NCI-H1092 treated with DMSO at 0.1 percent for 48 hours (cell line): Measurements from ENCODE around the gene TDO2.
"Not testable (repeated sequence)": the region's sequence is repeated elsewhere in the genome, so short reads cannot be mapped to it uniquely, and the experiment has no call there.

Experiments
- DNase-seq: peaks from one replicate; lab custom pipeline; 2025; lab: John Stamatoyannopoulos, UW

TDO2 gene

DNA sequence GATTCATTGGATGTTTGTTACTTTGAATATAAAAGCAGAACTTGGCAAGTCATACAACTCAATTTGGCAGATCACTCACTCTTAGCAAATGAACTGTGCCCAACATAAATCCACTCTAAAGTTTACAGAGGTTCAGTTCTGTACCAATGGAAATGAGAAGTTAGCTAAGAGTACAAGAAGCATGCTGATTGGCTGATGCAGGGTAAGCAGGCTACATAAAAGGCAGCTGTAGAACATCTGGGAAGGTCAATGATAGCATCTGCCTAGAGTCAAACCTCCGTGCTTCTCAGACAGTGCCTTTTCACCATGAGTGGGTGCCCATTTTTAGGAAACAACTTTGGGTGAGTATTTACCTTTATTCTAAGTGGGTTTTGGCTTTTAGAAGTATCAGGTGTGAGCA lies at the start of gene TDO2:
Gene TDO2, plus strand, starts transcription at position 244 of the 400 bp plus-strand sequence. Its CDS starts 63 bp downstream, at position 307.
- no peak for DNase-seq

DNA sequence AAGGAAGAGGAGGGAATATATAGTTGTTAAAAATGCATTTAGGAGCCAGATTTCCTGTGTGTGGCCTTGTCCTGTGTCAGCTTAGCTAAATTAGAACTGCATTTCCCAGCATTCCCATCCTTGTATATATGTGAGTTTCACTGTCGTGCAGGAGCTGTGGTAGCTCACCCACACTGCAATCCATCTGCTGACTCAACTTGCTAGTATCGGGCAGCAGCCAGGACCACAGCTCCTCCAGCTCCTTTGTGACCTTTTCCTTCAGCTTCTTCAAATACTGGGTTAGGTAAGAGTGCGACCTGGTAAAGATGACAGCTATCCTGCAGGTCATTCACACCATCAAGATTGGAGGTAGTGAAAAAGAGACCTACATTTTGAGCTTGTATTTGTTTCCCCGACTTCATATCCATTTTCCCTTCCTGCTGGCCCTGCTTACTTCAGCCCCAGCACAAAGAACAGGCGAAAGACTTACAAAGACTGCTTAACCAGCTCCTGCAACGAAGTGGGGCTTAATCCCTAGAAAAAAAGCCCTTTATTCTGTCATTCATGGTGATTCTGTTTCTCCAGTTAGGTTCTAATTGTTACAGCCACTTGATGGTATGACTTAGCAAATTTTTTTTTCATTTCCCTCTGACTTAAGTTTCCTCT lies 48.8 kb upstream of the TDO2 start:
- DNase-seq: no peak

- no peak for DNase-seq
Observed at GRCh38 chr4:155855897-155856296, 47.6 kb upstream of the TDO2 start.

DNA sequence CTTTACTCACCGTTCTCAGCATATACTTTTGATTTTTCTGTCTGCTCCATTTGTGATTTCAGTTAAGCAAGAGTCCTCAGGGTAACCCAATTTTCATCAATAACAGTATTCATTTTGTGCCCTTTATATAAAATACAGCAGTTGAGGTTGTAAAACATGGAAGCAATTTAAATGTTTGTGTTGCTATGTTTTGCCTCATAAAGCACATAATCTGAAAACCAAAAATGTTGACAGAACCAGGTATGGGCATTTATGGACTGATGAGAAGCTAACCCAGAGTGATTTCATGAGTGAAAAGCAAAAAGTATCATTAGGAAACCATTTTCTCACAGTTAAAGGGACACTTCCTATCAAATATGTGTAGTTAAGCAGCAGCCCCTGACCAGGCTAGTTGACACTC lies 37.3 kb upstream of the TDO2 start, which contains the start of gene ASIC5:
Gene ASIC5, minus strand, starts transcription at position 101 of the 400 bp plus-strand sequence. Its CDS starts 51 bp downstream, at position 50.
- DNase-seq: no peak

- no peak for DNase-seq
Observed at GRCh38 chr4:155875878-155876277, 27.6 kb upstream of the TDO2 start.

GRCh38 chr4:155877971-155878370 lies 25.5 kb upstream of the TDO2 start:
- no peak for DNase-seq

- no peak for DNase-seq
Observed at GRCh38 chr4:155878611-155879010, 24.9 kb upstream of the TDO2 start.

DNA sequence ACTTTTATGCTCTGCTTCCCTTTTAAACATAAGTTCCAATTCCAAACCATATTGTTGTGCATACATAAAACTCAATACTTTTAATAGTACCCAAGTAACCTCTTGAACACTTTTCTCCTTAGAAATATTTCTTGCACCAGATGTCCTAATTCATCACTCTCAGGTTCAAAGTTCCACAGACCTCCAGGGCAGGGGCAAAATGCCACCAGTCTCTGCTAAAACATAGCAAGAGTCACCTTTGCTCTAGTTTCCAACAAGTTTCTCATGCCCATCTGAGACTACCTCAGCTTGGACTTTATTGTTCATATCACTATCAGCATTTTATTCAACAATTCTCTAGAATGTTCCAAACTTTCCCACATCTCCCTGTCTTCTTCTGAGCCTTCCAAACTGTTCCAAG lies 23.7 kb upstream of the TDO2 start:
- DNase-seq: no peak

DNA sequence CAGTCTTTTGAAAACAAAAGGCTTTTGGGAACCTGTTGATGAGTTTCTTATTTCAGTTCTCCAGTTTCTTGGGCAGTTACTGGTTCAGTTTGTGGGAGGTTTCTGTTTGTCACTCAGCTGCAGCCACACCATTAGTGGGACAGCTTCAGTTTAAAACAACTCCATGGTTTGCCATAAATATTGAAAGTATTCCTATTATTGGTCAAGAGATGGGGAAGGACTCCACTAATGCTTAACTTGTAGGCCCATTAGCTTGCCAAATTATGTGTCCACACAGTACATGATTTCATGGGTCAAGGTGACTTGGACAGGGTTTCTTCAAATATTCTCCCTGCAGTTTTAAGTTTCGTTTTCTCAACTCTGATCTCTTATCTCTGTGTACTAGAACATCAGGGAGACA lies 21.9 kb upstream of the TDO2 start:
- no peak for DNase-seq

- DNase-seq: no peak
Observed at GRCh38 chr4:155883895-155884294, 19.6 kb upstream of the TDO2 start.

GRCh38 chr4:155885666-155886065 lies 17.8 kb upstream of the TDO2 start:
- no peak for DNase-seq

- no peak for DNase-seq
Observed at GRCh38 chr4:155887045-155887444, 16.5 kb upstream of the TDO2 start.

- DNase-seq: no peak
Observed at GRCh38 chr4:155887847-155888570, 15.5 kb upstream of the TDO2 start.

GRCh38 chr4:155889031-155889793 lies 14.3 kb upstream of the TDO2 start:
- DNase-seq: no peak

- DNase-seq: no peak
Observed at GRCh38 chr4:155889946-155890345, 13.6 kb upstream of the TDO2 start.

DNA sequence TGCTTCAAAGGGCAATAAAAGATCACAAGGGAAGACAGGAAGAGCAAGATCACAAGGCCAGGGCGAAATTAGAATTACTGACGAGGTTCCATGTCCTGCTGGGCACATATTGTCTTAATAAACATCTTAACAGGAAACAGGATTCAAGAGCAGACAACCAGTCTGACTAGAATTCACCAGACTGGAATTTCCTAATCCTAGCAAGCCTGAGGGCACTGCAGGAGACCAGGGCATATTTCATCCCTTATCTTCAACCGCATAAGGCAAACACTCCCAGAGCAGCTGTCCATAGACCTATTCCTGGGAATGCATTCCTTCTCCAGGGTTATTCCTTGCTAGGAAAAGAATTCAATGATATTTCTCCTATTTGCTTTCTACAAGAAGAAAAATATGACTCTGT lies 12.4 kb upstream of the TDO2 start:
- DNase-seq: no peak

DNA sequence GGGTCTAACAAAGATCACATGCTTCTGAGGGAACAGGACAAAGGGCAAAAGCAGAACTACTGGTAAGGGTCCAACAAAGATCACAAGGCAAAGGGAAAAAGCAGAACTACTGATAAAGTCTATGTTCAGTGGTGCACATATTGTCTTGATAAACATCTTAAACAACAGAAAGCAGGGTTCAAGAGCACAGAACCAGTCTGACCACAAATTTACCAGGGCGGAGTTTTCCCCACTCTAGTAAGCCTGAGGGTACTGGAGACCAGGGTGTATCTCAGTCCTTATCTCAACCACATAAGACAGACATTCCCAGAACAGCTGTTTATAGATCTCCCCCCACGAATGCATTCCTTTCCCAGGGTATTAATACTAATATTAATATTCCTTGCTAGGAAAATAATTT lies 5.1 kb upstream of the TDO2 start:
- DNase-seq: not testable (repeated sequence)

GRCh38 chr4:155899891-155900290 lies 3.6 kb upstream of the TDO2 start:
- no peak for DNase-seq

DNA sequence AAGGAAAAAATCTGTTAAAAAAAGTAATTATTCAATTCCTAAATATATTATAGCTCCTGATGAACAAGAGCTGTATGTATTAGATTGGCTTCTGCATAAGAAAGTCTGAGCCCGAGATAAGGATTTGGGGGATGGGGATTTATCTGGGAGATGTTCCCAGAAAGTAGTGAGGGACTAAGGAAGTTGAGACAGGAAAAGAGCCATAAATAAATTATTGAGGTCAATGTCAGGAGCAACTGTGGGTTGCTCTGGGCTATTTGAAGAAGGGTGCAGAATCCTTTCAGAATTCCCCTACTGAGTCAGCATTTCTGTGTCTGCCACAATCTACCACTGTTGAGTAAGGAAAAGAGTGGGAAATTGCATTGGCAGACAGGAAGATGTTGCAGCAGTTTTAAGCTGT lies 3.1 kb upstream of the TDO2 start:
- no peak for DNase-seq

DNA sequence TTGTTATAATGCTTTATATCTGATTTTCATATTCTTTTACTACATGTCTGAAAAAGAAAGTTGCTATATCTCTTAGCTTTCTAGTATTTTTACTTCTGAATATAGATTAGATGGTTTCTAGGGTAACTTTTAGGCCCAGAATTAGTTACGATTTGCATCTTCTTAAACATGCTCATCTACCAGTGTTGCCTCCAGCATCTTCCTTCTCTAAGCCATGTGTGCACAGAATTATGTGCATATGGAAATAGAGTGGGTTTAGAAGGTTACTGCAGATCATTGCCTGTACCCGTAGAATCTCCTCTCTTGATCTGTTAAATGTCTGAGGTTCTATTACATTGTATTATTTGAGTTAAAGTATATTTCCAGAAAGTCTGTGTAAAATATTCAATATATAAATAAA lies 2.5 kb upstream of the TDO2 start:
- no peak for DNase-seq

- DNase-seq: no peak
Observed at GRCh38 chr4:155904331-155904730, 835 bp downstream of the TDO2 start.

DNA sequence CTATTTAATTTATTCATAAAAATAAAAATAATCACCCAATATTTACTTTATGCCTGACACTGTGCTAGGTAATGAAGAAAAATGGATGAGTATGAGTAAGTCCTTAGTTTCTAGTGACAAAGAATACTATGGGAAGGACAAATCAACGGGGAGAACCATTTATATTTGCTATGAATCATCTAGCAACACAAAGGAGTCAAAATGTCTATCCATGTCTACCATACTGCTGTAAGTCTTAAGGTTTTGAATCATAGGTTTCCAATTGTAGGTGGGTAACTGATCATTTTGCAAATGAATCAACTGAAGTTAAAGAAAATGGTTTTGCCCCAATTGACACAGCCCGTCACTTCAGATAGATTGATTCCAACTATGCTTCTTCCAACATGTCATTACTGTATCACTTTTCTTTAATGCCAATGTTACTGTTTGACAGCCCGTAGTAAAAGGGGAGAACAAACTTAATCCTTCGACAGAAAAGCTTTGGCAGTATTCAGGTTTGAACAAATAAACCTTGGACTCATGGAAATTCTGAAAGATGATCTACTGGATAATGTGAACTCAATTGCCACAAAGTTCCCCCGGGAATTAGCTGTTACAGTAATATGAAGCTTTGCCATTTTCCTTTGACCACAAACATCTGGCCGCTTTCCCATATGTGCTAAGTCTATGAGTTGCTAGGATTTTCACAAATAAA lies 3.2 kb downstream of the TDO2 start:
- peak; percentile 9 for DNase-seq
